Brain microvascular endothelial cell (primary cell): ENCODE data around the gene DAGLA.

Source experiments
- DNase-seq: peaks from one replicate; pipeline ENCODE4 v3.0.0-alpha.2; 2020
- H3K27ac ChIP-seq: fragments of 250-450 bp; sonication (Bioruptor Pico); 2 replicates; pipeline ENCODE4 v1.5.1; 2020; ENCODE audit warnings: mild to moderate bottlenecking, moderate library complexity
- H3K27me3 ChIP-seq: fragments of 250-450 bp; sonication (Bioruptor Pico); replicated peaks from 2 replicates; pipeline ENCODE4 v1.5.1; 2020; ENCODE audit warnings: mild to moderate bottlenecking
- H3K36me3 ChIP-seq: fragments of 250-450 bp; sonication (Bioruptor Pico); replicated peaks from 2 replicates; pipeline ENCODE4 v1.5.1; 2020; ENCODE audit warnings: mild to moderate bottlenecking
- H3K4me3 ChIP-seq: 2 replicates; pipeline ENCODE4 v1.5.1; 2011; ENCODE audit warnings: low read depth, mild to moderate bottlenecking, control low read depth, low read length, moderate library complexity
- CTCF ChIP-seq: IDR thresholded peaks from 2 replicates; pipeline ENCODE4 v1.5.1; 2011; ENCODE audit warnings: low read depth, mild to moderate bottlenecking, moderate library complexity, low read length, control low read depth, inconsistent platforms; ENCODE audit errors: missing control alignments
- in situ Hi-C: cut with HindIII; loops from 2 replicates; pipeline ENCODE4 v1.10.0; 2017; ENCODE audit warnings: low sequenced_read_pairs, low pct_ligation_motif_present

Gene DAGLA

GRCh38 chr11:61639816-61640443 lies 40.3 kb upstream of the DAGLA start:
- in situ Hi-C loops = loop anchor here (10.0 kb wide), 1 partner anchor 65 kb away; no protein-coding TSS in a partner anchor
- DNase-seq = no peak
- Histone ChIP-seq H3K4me3 (no peak overlapping the region), H3K27ac (no peak overlapping the region), H3K36me3 (no peaks in the 10 kb centered on the region), H3K27me3 (peaks cover 2% of the 10 kb centered on the region)
- TF ChIP-seq CTCF = no peak

GRCh38 chr11:61642162-61642561 lies 38.0 kb upstream of the DAGLA start:
- no peak for DNase-seq
- in situ Hi-C loops = loop anchor here (10.0 kb wide), 1 partner anchor 67 kb away; no protein-coding TSS in a partner anchor
- Histone ChIP-seq H3K36me3 (no peaks in the 10 kb centered on the region), H3K4me3 (no peak overlapping the region), H3K27ac (no peak overlapping the region), H3K27me3 (peaks cover 2% of the 10 kb centered on the region)
- TF ChIP-seq CTCF = no peak

GRCh38 chr11:61645179-61645868 lies 34.9 kb upstream of the DAGLA start:
- in situ Hi-C loops = loop anchor here (10.0 kb wide), 1 partner anchor 71 kb away; no protein-coding TSS in a partner anchor
- peaks cover 2% of the 10 kb centered on the region for H3K27me3 ChIP-seq
- no peak for DNase-seq
- H3K36me3 ChIP-seq = no peaks in the 10 kb centered on the region
- H3K27ac ChIP-seq = no peak overlapping the region
- TF ChIP-seq CTCF = no peak
- H3K4me3 ChIP-seq = no peak overlapping the region

GRCh38 chr11:61647529-61647928 lies 32.7 kb upstream of the DAGLA start:
- TF ChIP-seq CTCF = no peak
- in situ Hi-C loops = loop anchor here (10.0 kb wide), 1 partner anchor 73 kb away; no protein-coding TSS in a partner anchor
- Histone ChIP-seq H3K27me3 (peaks cover 2% of the 10 kb centered on the region), H3K36me3 (no peaks in the 10 kb centered on the region), H3K27ac (no peak overlapping the region), H3K4me3 (no peak overlapping the region)
- DNase-seq = no peak

- DNase-seq = no peak
- TF ChIP-seq CTCF = no peak
- Histone ChIP-seq H3K27me3 (peaks cover 12% of the 10 kb centered on the region), H3K4me3 (no peak overlapping the region), H3K36me3 (no peaks in the 10 kb centered on the region), H3K27ac (no peak overlapping the region)
- in situ Hi-C loops = no loop called here
These were observed 29.2 kb upstream of the DAGLA start for GRCh38 chr11:61650781-61651571.
